ENCODE measurements around the gene LRRC59.
A peak's percentile ranks its signal among the peaks of the same experiment; 100 is the strongest.
"Not testable (repeated sequence)": the region's sequence is repeated elsewhere in the genome, so short reads cannot be mapped to it uniquely, and the experiment has no call there.

LRRC59 gene

GRCh38 chr17:50428831-50429424 lies 31.6 kb upstream of the LRRC59 start:
- H3K9ac ChIP-seq (ENCODE audit: low read length): no peak overlapping the region
- H3K4me3 ChIP-seq (ENCODE audit: insufficient read depth in 1 of 2, low read depth in 1 of 2, low read length in 2 of 2): no peak overlapping the region
- H2BK15ac ChIP-seq (ENCODE audit: low read depth, poor library complexity, severe bottlenecking): no peak overlapping the region
- peaks cover 32% of the 10 kb centered on the region for H3K4me1 ChIP-seq (ENCODE audit: control insufficient read depth, insufficient read depth, low read depth, low read length)
- H4K8ac ChIP-seq (ENCODE audit: low read length): no peak overlapping the region
- H3K27ac ChIP-seq (ENCODE audit: low read length, poor library complexity, severe bottlenecking): no peak overlapping the region
- H3K14ac ChIP-seq (ENCODE audit: low read length in 2 of 2): no peak overlapping the region
- H4K91ac ChIP-seq (ENCODE audit: low read length): no peak overlapping the region
- H2BK120ac ChIP-seq (ENCODE audit: low read depth, low read length): no peak overlapping the region
- H2BK5ac ChIP-seq (ENCODE audit: low read depth, low read length, poor library complexity, severe bottlenecking): no peak overlapping the region
- H2AFZ ChIP-seq (ENCODE audit: low read depth, low read length): no peak overlapping the region
- no peaks in the 10 kb centered on the region for H3K9me3 ChIP-seq (ENCODE audit: control insufficient read depth, low read length)
- H2AK5ac ChIP-seq (ENCODE audit: low read length, severe bottlenecking): no peak overlapping the region
- no peak overlapping the region for H3K18ac ChIP-seq (ENCODE audit: low read depth in 1 of 2, low read length in 2 of 2)
- DNase-seq: no peak
- peaks cover 0 to 2% of the 10 kb centered on the region in 2 experiments for H3K36me3 ChIP-seq (ENCODE audit: control insufficient read depth in 1 of 2, insufficient read depth in 2 of 2, low read depth in 1 of 2, low read length in 2 of 2)
- WGBS: 74% methylated on average over 3 of the region's 7 CpGs
- H2BK12ac ChIP-seq (ENCODE audit: low read length in 2 of 2): no peak overlapping the region
- H3K27me3 ChIP-seq (ENCODE audit: control insufficient read depth in 1 of 2, insufficient read depth in 1 of 2, low read length in 2 of 2): no peaks in the 10 kb centered on the region
- H3K79me1 ChIP-seq (replicated peaks; ENCODE audit: low read length, poor library complexity, severe bottlenecking): peaks cover 19% of the 10 kb centered on the region
- no peak overlapping the region for H3K23ac ChIP-seq (ENCODE audit: low read length in 2 of 2)
- H3K4ac ChIP-seq (ENCODE audit: low read depth in 1 of 2, low read length in 2 of 2): no peak overlapping the region
- H3K4me2 ChIP-seq (ENCODE audit: low read length, poor library complexity, severe bottlenecking): no peak overlapping the region

- H3K36me3 ChIP-seq (ENCODE audit: control insufficient read depth in 1 of 2, insufficient read depth in 2 of 2, low read depth in 1 of 2, low read length in 2 of 2): not testable (repeated sequence)
Observed at GRCh38 chr17:50428126-50428525, 30.8 kb upstream of the LRRC59 start.

GRCh38 chr17:50426814-50427787 lies 29.8 kb upstream of the LRRC59 start:
- H3K4me2 ChIP-seq (ENCODE audit: low read length, poor library complexity, severe bottlenecking): peak overlapping the region; percentile 87
- peak overlapping the region in 1 of 2 experiments; percentile 40 for H3K4ac ChIP-seq (ENCODE audit: low read depth in 1 of 2, low read length in 2 of 2)
- peaks cover 32% of the 10 kb centered on the region for H3K4me1 ChIP-seq (ENCODE audit: control insufficient read depth, insufficient read depth, low read depth, low read length)
- peak overlapping the region; percentile 63 for H3K27ac ChIP-seq (ENCODE audit: low read length, poor library complexity, severe bottlenecking)
- 42% methylated on average over 4 of the region's 4 CpGs for WGBS
- no peak overlapping the region for H4K91ac ChIP-seq (ENCODE audit: low read length)
- no peak overlapping the region for H2BK120ac ChIP-seq (ENCODE audit: low read depth, low read length)
- peak overlapping the region in 1 of 2 experiments; percentile 88 for H3K18ac ChIP-seq (ENCODE audit: low read depth in 1 of 2, low read length in 2 of 2)
- peak overlapping the region; percentile 56 for H4K8ac ChIP-seq (ENCODE audit: low read length)
- H3K79me1 ChIP-seq (replicated peaks; ENCODE audit: low read length, poor library complexity, severe bottlenecking): peaks cover 13% of the 10 kb centered on the region
- H2AK5ac ChIP-seq (ENCODE audit: low read length, severe bottlenecking): no peak overlapping the region
- H2AFZ ChIP-seq (ENCODE audit: low read depth, low read length): peak overlapping the region; percentile 65
- no peak overlapping the region for H2BK5ac ChIP-seq (ENCODE audit: low read depth, low read length, poor library complexity, severe bottlenecking)
- H2BK15ac ChIP-seq (ENCODE audit: low read depth, poor library complexity, severe bottlenecking): no peak overlapping the region
- H3K36me3 ChIP-seq (ENCODE audit: control insufficient read depth in 1 of 2, insufficient read depth in 2 of 2, low read depth in 1 of 2, low read length in 2 of 2): peaks cover 0 to 2% of the 10 kb centered on the region in 2 experiments
- peak overlapping the region in 1 of 2 experiments; percentile 75 for H3K14ac ChIP-seq (ENCODE audit: low read length in 2 of 2)
- H2BK12ac ChIP-seq (ENCODE audit: low read length in 2 of 2): peak overlapping the region in 1 of 2 experiments; percentile 27
- peak overlapping the region; percentile 72 to 83 for H3K4me3 ChIP-seq (ENCODE audit: insufficient read depth in 1 of 2, low read depth in 1 of 2, low read length in 2 of 2)
- peak; percentile 76 for DNase-seq
- peak overlapping the region; percentile 75 for H3K9ac ChIP-seq (ENCODE audit: low read length)
- H3K23ac ChIP-seq (ENCODE audit: low read length in 2 of 2): no peak overlapping the region
- no peaks in the 10 kb centered on the region for H3K9me3 ChIP-seq (ENCODE audit: control insufficient read depth, low read length)
- H3K27me3 ChIP-seq (ENCODE audit: control insufficient read depth in 1 of 2, insufficient read depth in 1 of 2, low read length in 2 of 2): no peaks in the 10 kb centered on the region

More at GRCh38 chr17:50428126-50428525, 30.8 kb upstream of the LRRC59 start:
- H2BK12ac ChIP-seq (ENCODE audit: low read length in 2 of 2); H3K4me2 ChIP-seq (ENCODE audit: low read length, poor library complexity, severe bottlenecking); H3K9ac ChIP-seq (ENCODE audit: low read length); H3K4ac ChIP-seq (ENCODE audit: low read depth in 1 of 2, low read length in 2 of 2); H2AFZ ChIP-seq (ENCODE audit: low read depth, low read length); H2BK5ac ChIP-seq (ENCODE audit: low read depth, low read length, poor library complexity, severe bottlenecking); H2BK15ac ChIP-seq (ENCODE audit: low read depth, poor library complexity, severe bottlenecking); DNase-seq; H2AK5ac ChIP-seq (ENCODE audit: low read length, severe bottlenecking); H3K27ac ChIP-seq (ENCODE audit: low read length, poor library complexity, severe bottlenecking); H4K8ac ChIP-seq (ENCODE audit: low read length); H3K18ac ChIP-seq (ENCODE audit: low read depth in 1 of 2, low read length in 2 of 2); H3K14ac ChIP-seq (ENCODE audit: low read length in 2 of 2); H3K9me3 ChIP-seq (ENCODE audit: control insufficient read depth, low read length); H3K4me3 ChIP-seq (ENCODE audit: insufficient read depth in 1 of 2, low read depth in 1 of 2, low read length in 2 of 2); H3K23ac ChIP-seq (ENCODE audit: low read length in 2 of 2); H3K27me3 ChIP-seq (ENCODE audit: control insufficient read depth in 1 of 2, insufficient read depth in 1 of 2, low read length in 2 of 2); H2BK120ac ChIP-seq (ENCODE audit: low read depth, low read length); H4K91ac ChIP-seq (ENCODE audit: low read length): not testable (repeated sequence)
- H3K79me1 ChIP-seq (replicated peaks; ENCODE audit: low read length, poor library complexity, severe bottlenecking): peaks cover 13% of the 10 kb centered on the region
- 100% methylated on average over 6 of the region's 6 CpGs for WGBS
- H3K4me1 ChIP-seq (ENCODE audit: control insufficient read depth, insufficient read depth, low read depth, low read length): peaks cover 35% of the 10 kb centered on the region

DNA sequence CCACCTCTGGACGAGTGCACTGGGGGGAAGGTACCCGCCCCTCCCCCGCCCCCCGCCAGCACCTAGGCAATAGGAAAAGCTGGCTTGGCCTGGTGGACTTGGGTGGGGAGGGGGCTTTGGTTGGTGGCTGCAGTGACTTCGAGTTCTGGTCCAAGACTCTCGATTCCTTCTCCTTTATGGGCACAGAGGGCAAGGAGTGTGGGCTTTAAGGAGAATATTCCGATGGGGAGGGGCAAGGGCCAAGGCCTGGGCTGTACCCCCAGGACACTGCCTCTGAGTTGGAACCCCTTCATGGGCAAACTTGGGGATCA lies 29.1 kb upstream of the LRRC59 start:
- Histone ChIP-seq H4K8ac (ENCODE audit: low read length) (peak overlapping the region; percentile 56), H3K18ac (ENCODE audit: low read depth in 1 of 2, low read length in 2 of 2) (peak overlapping the region in 1 of 2 experiments; percentile 65), H3K14ac (ENCODE audit: low read length in 2 of 2) (peak overlapping the region in 1 of 2 experiments; percentile 75), H2BK5ac (ENCODE audit: low read depth, low read length, poor library complexity, severe bottlenecking) (no peak overlapping the region), H2AFZ (ENCODE audit: low read depth, low read length) (peak overlapping the region; percentile 65), H3K79me1 (replicated peaks; ENCODE audit: low read length, poor library complexity, severe bottlenecking) (peaks cover 13% of the 10 kb centered on the region), H2AK5ac (ENCODE audit: low read length, severe bottlenecking) (no peak overlapping the region), H3K4me2 (ENCODE audit: low read length, poor library complexity, severe bottlenecking) (peak overlapping the region; percentile 87), H3K23ac (ENCODE audit: low read length in 2 of 2) (peak overlapping the region in 1 of 2 experiments; percentile 87), H3K9me3 (ENCODE audit: control insufficient read depth, low read length) (no peaks in the 10 kb centered on the region), H3K4ac (ENCODE audit: low read depth in 1 of 2, low read length in 2 of 2) (peak overlapping the region in 1 of 2 experiments; percentile 40), H3K9ac (ENCODE audit: low read length) (peak overlapping the region; percentile 75), H4K91ac (ENCODE audit: low read length) (no peak overlapping the region), H2BK120ac (ENCODE audit: low read depth, low read length) (peak overlapping the region; percentile 55), H3K4me3 (ENCODE audit: insufficient read depth in 1 of 2, low read depth in 1 of 2, low read length in 2 of 2) (peak overlapping the region; percentile 72 to 83), H3K36me3 (ENCODE audit: control insufficient read depth in 1 of 2, insufficient read depth in 2 of 2, low read depth in 1 of 2, low read length in 2 of 2) (peaks cover 0 to 2% of the 10 kb centered on the region in 2 experiments), H3K27ac (ENCODE audit: low read length, poor library complexity, severe bottlenecking) (peak overlapping the region; percentile 63), H2BK15ac (ENCODE audit: low read depth, poor library complexity, severe bottlenecking) (peak overlapping the region; percentile 73), H2BK12ac (ENCODE audit: low read length in 2 of 2) (no peak overlapping the region), H3K27me3 (ENCODE audit: control insufficient read depth in 1 of 2, insufficient read depth in 1 of 2, low read length in 2 of 2) (no peaks in the 10 kb centered on the region), H3K4me1 (ENCODE audit: control insufficient read depth, insufficient read depth, low read depth, low read length) (peaks cover 31% of the 10 kb centered on the region)
- 10% methylated on average over 3 of the region's 7 CpGs for WGBS
- DNase-seq: no peak

Measured in mesenchymal stem cell (in vitro differentiated cells and primary cell).